NCI-H2196 treated with DMSO at 0.1 percent for 48 hours (cell line): ENCODE data around the gene KRTAP9-1.
"Not testable (repeated sequence)": the region's sequence is repeated elsewhere in the genome, so short reads cannot be mapped to it uniquely, and the experiment has no call there.

Experiments used
- DNase-seq: peaks from one replicate; lab custom pipeline; 2025; ENCODE audit not compliant: unreplicated experiment; lab: John Stamatoyannopoulos, UW

KRTAP9-1 gene

DNA sequence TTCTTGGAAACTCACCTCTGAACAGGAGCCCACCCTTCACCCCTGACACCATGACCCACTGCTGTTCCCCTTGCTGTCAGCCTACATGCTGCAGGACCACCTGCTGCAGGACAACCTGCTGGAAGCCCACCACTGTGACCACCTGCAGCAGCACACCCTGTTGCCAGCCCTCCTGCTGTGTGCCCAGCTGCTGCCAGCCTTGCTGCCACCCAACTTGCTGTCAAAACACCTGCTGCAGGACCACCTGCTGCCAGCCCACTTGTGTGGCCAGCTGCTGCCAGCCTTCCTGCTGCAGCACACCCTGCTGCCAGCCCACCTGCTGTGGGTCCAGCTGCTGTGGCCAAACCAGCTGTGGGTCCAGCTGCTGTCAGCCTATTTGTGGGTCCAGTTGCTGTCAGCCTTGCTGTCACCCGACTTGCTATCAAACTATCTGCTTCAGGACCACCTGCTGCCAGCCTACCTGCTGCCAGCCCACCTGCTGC, at the start of gene KRTAP9-1:
TSS of gene KRTAP9-1 (plus strand) at position 51 of the 482 bp plus-strand sequence. CDS start at position 51, 0 bp downstream.
- DNase-seq = not testable (repeated sequence)

DNA sequence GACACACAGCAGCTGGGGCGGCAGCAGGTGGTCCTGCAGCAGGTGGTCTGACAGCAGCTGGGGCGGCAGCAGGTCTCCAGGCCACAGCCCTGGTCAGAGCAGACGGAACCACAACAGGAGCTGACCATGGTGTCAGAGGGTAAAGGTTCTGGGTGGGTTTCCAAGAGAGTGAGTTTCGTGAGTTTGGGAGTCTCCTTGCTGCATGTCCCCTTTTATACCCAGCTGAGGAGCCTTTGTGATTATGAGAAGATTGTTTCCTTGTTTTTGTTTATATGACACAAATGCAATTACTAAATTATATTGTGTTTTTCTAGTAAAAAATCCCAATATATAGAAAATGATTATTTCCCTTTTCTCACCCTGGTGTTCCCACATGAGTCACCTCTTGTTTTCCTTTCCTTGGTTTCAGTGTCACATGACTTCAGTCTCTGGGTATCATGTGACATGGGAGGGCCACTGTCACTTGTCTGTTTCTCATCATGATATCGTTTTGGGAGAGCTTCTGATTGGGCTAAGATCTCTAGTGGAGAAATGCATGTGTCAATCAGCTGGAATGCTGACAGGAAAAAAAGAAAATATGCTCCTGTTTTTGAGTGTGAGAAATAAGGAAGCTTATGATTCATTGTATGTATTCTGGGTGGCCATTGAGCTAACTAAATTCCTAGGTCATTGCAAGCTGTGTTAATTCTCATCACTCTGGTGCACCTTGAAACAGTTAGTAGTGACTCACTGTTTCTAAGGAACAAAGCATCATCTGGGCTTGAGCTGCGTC, 49.1 kb upstream of the KRTAP9-1 start, which contains the start of gene KRTAP4-6:
TSS of gene KRTAP4-6 (minus strand) at position 185 of the 772 bp plus-strand sequence. CDS start at position 128, 57 bp downstream.
- DNase-seq = no peak

DNA sequence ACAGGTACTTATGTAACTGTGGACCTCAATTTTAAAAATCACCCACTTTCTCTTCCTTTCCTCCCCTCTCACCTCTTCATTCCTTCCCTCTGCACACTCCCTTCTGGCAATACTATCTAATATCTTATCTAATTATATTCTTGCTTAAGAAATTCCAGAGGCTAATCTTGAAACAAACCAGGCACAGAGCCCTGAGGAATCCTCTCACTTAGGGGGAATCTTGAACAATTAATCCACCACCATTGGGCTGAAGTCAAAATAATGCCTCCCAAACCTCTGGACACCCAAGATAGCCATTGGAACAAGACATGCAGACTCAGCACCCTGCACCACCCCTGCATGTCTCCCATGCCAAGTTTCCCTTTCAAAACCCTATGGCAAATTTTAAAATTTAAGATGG, 48.3 kb upstream of the KRTAP9-1 start:
- DNase-seq = no peak

DNA sequence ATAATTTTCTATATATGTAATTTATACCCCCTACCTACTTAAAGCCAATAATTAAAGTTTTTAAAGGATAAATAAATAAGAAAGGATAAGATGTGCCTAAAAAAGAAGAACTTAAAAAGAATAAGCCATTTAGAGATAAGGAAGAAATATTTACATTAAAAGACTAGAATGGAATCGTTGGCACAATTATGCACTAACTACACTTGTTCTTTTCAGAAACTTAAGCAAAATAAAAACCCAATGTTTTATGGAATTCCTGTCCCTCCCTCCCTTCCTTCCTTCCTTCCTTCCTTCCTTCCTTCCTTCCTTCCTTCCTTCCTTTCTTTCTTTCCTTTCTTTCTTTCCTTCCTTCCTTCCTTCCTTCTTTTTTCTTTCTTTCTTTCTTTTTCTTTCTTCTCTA, 44.8 kb upstream of the KRTAP9-1 start:
- DNase-seq = no peak

GRCh38 chr17:41145261-41145660, 44.4 kb upstream of the KRTAP9-1 start:
- no peak for DNase-seq

DNA sequence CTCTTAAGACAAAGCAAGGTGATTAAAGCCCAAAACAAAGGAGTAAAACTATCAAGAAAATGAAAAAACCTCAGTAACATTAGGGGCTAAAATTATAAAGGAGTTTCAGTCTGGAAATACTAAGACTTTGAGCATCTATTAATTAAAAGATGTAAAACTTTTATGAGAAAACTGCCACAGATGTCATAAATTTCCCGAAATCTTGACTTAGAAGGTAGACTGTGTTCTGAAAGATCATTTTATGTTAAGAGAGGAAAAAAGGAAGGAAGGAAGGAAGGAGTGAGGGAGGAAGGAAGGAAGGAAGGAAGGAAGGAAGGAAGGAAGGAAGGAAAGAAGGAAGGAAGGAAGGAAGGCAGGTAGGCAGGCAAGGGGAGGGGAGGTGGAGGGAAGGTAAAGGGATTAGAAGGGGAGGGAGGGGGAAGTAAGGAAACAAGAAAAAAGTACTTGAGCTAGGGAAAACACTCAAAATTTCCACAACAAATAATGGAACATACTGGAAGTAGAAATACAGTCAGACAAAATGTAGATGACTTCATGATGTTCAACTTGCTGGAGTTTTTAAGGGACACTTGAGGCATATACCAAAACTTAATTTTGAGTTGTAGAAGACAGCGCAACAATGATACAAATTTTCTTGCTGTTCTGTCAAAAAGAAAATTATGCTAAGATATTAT, 42.0 kb upstream of the KRTAP9-1 start:
- no peak for DNase-seq

- DNase-seq = not testable (repeated sequence)
These were observed 40.6 kb upstream of the KRTAP9-1 start for GRCh38 chr17:41148971-41149651.

GRCh38 chr17:41149652-41149985, 40.1 kb upstream of the KRTAP9-1 start, which contains the start of gene KRTAP4-5:
KRTAP4-5 (minus strand) TSS chr17:41149825; CDS start chr17:41149767, 58 bp downstream.
- no peak for DNase-seq

GRCh38 chr17:41150026-41150425, 39.7 kb upstream of the KRTAP9-1 start:
- no peak for DNase-seq

DNA sequence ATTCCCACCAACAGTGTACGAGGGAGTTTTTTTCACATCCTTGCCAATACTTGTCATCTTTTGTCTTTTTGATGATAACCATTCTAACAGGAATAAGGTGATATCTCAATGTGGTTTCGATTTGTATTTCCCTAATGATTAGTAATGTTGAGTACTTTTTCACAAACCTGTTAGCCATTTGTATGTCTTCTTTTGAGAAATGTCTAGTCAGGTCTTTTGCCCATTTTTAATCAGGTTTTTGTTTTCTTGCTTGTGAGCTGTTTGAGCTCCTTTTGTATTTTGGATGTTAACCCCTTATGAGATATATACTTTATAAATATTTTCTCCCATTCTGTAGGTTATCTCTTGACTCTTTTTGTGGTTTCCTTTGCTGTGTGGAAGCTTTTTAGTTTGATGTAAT, 38.2 kb upstream of the KRTAP9-1 start:
- no peak for DNase-seq

DNA sequence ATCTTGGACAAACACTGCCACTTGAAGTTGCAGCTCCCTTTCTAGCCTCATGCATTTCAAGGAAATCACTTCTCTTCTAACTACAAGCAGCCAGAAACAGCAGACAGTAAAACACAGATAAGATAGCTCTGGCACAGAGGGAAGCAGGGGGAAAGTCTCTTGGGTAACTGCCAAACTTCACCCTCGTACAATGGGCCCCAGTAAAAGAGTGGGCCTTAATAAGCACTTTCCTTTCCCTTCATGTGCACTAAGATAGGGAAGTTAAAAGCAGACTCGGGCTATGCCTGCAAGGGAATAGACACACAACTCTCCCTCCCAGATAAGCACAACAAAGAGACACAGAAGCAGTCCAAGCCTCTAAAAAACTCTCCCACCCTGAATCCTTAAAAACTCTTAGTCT, 35.8 kb upstream of the KRTAP9-1 start:
- DNase-seq = no peak

DNA sequence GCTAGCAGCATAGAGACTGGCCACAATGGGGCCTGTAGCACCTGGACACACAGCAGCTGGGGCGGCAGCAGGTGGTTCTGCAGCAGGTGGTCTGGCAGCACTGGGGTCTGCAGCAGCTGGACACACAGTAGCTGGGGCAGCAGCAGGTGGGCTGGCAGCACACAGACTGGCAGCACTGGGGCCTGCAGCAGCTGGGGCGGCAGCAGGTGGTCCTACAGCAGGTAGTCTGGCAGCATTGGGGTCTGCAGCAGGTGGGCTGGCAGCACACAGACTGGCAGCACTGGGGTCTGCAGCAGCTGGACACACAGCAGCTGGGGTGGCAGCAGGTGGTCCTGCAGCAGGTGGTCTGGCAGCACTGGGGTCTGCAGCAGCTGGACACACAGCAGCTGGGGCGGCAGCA, 29.5 kb upstream of the KRTAP9-1 start:
- DNase-seq = not testable (repeated sequence)

DNA sequence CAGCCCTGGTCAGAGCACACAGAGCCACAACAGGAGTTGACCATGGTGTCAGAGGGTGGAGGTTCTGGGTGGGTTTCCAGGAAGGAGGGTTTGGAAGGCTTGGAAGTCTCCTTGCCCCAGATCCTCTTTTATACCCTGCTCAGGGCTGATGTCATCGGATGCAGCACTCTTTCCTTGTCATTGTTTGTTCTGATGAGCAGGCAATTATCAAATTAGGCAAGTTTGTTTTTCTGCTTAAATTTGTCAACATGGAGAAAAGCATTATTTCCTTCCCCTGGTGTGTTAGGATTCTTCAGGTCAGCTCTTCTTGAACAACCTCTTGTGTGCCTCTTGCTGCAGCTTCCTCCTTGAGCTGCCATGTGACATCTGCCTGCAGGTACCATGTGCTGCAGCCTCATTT, 29.0 kb upstream of the KRTAP9-1 start, which contains the start of gene KRTAP4-4:
TSS of gene KRTAP4-4 (minus strand) at position 101 of the 400 bp plus-strand sequence. CDS start at position 44, 57 bp downstream.
- DNase-seq = no peak

- no peak for DNase-seq
These were observed 25.9 kb upstream of the KRTAP9-1 start for GRCh38 chr17:41163828-41164227.

DNA sequence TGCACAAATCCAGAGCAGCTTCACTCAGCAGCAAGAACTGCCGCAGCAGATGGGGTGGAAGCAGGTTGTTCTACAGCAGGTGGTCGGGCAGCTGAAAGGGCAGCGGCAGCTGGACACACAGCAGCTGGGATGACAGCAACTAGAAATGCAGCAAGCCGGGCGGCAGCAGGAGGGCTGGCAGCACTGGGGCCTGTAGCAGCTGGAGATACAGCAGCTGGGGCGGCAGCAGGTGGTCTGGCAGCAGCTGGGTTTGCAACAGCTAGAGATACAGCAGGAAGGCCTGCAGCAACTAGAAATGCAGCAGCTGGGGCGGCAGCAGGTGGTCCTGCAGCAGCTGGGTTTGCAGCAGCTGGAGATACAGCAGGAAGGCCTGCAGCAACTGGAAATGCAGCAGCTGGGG, 22.1 kb upstream of the KRTAP9-1 start:
- no peak for DNase-seq

GRCh38 chr17:41168121-41168520, 21.6 kb upstream of the KRTAP9-1 start, which contains the start of gene KRTAP4-3:
KRTAP4-3 (minus strand) TSS chr17:41168221; CDS start chr17:41168172, 49 bp downstream.
- DNase-seq = no peak

- DNase-seq = no peak
These were observed 17.8 kb upstream of the KRTAP9-1 start for GRCh38 chr17:41171886-41172285.

DNA sequence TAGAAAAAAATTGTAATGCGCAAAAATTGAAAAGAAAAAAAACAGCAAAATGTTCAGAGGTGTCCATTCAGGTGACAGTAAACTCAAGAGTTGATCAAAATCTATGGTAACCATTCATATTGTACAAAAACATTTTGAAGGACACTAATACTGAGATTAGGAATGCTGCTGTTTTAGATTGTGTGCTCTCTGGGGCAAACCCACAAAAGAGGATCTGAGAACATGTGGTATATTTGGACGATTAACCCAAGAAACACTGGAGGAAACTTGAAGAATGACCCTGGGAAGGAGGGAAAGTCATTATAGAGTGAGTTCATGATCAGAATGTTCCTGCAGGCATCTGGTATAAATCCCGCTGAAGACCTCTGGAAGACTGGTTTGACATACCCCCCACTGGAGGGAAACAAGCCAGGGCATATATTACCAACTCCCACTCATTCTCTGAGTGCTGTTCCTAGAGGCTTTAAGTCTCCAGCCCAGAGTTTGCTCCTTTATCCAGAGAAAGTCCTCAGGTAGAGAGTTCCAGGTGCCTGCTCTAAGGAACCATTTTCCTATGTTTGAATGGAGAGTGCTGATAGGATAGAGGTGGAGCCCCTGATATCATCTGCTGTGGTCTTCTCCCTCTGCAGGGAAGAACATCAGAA, 12.8 kb upstream of the KRTAP9-1 start:
- no peak for DNase-seq

DNA sequence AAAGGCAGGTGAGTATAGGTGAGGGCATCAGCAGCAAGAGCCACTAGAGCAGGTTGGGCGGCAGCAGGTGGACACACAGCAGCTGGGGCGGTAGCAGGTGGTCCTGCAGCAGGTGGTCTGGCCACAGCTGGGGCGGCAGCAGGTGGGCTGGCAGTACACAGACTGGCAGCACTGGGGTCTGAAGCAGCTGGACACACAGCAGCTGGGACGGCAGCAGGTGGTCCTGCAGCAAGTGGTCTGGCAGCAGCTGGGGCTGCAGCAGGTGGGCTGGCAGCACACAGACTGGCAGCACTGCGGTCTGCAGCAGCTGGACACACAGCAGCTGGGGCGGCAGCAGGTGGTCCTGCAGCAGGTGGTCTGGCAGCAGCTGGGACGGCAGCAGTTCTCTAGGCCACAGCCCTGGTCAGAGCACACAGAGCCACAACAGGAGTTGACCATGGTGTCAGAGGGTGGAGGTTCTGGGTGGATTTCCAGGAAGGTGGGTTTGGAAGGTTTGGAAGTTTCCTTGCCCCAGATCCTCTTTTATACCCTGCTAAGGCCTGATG, 11.9 kb upstream of the KRTAP9-1 start, which contains the start of gene KRTAP4-2:
TSS of gene KRTAP4-2 (minus strand) at position 495 of the 545 bp plus-strand sequence. CDS start at position 438, 57 bp downstream.
- DNase-seq = no peak

GRCh38 chr17:41178341-41178740, 11.3 kb upstream of the KRTAP9-1 start:
- no peak for DNase-seq
